ENCODE data around the gene C16orf78. TPM values are rescaled to one million over a fixed set of nuclear protein-coding genes. Genes with fewer than 3 reads are reported as not detected.

C16orf78 gene
- total and polyA plus RNA-seq, 10 donors = not detected

DNA sequence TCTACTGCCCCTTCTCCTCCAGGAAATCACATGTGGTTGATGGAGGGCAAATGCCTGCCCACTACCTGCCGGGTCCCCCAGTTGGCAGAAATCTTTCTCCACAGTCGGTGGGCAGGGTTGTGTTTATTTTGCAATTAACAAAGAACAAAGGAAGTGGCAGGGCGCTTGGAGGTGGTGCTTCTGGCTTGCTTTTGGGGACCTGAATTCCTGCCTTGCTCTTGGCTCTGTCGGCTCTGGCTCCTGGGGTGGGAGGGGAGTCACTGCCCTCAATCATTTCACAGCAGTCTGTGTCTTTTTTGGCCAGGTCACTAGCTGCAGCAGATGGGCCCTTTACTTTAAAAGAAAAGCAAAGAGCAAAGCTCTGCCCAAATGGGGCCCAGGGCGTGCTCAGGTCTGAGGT lies 69.2 kb downstream of the C16orf78 start:
- H3K4me1 ChIP-seq = peaks cover 0 to 40% (median 22%) of the 10 kb centered on the region in 6 donors
- TF ChIP-seq POLR2A (IDR thresholded peaks at IDR 0.05) (no peak), POLR2AphosphoS5 (IDR thresholded peaks at IDR 0.05) (no peak)
- TF ChIP-seq, protein P1, sequence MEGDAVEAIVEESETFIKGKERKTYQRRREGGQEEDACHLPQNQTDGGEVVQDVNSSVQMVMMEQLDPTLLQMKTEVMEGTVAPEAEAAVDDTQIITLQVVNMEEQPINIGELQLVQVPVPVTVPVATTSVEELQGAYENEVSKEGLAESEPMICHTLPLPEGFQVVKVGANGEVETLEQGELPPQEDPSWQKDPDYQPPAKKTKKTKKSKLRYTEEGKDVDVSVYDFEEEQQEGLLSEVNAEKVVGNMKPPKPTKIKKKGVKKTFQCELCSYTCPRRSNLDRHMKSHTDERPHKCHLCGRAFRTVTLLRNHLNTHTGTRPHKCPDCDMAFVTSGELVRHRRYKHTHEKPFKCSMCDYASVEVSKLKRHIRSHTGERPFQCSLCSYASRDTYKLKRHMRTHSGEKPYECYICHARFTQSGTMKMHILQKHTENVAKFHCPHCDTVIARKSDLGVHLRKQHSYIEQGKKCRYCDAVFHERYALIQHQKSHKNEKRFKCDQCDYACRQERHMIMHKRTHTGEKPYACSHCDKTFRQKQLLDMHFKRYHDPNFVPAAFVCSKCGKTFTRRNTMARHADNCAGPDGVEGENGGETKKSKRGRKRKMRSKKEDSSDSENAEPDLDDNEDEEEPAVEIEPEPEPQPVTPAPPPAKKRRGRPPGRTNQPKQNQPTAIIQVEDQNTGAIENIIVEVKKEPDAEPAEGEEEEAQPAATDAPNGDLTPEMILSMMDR (IDR thresholded peaks at IDR 0.05 in 8 of 11, conservative IDR thresholded peaks at IDR 0.05 in 3 of 11) = no peak
- no peak overlapping the region for H3K27ac ChIP-seq
- DNase-seq = peak; percentile 57
- intact Hi-C loops (cut with DNase I; ENCODE audit: low total_unique reads) = no loop called here
- 36 to 48% (median 38%) methylated on average over 5 of the region's 5 CpGs for WGBS, 5 donors
- no peaks in the 10 kb centered on the region for H3K27me3 ChIP-seq (replicated peaks in 1 of 7)
- no peak overlapping the region for H3K4me3 ChIP-seq
- no peaks in the 10 kb centered on the region for H3K9me3 ChIP-seq
- no peaks in the 10 kb centered on the region for H3K36me3 ChIP-seq

DNA sequence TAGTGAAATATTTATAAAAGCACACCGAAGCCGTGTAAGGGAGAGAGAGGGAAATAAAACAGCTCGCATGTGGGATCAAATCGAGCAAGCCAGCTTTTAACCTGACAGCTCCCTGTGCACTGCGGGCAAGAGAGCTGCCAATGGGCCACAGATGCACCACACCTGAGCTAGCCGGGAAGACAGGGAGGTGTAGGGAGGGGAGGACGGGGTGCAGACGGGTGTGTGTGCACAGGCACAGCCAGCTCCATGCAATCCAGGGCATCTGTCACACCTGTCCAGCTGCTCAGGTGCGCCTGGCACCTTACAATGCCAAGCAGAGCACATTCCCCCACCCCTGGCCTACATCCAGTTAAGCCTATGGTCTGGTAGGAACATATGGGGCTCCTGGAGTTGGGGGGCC lies 70.0 kb downstream of the C16orf78 start:
- H3K4me1 ChIP-seq = peaks cover 0 to 40% (median 22%) of the 10 kb centered on the region in 6 donors
- peak; percentile 65 for DNase-seq
- no peaks in the 10 kb centered on the region for H3K36me3 ChIP-seq
- no peaks in the 10 kb centered on the region for H3K27me3 ChIP-seq (replicated peaks in 1 of 7)
- no peak overlapping the region for H3K4me3 ChIP-seq
- WGBS, 5 donors = 85 to 95% (median 91%) methylated on average over 9 of the region's 9 CpGs
- no peaks in the 10 kb centered on the region for H3K9me3 ChIP-seq
- intact Hi-C loops (cut with DNase I; ENCODE audit: low total_unique reads) = no loop called here
- H3K27ac ChIP-seq = no peak overlapping the region
- TF ChIP-seq POLR2AphosphoS5 (IDR thresholded peaks at IDR 0.05) = no peak
- TF ChIP-seq POLR2A (IDR thresholded peaks at IDR 0.05) = no peak
- TF ChIP-seq, protein P1 (IDR thresholded peaks at IDR 0.05 in 8 of 11, conservative IDR thresholded peaks at IDR 0.05 in 3 of 11) = no peak

DNA sequence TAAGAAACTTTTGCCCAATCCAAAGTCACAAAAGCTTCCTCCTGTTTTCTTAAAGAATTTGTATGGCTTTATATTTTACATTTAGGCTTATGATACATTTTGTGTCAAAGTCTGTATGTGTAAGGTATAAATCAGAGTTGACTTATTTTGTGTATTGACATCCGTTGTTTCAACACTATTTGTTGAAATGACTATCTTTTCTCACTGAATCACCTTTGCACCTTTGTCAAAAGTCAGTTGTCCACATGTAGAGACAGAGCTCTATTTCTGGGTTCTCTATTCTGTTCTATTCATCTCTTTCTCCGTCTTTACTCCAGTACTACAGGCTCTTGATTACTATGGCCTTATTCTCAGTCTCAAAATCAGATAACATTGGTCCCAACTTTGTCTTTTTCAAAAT lies 73.2 kb downstream of the C16orf78 start:
- DNase-seq = no peak
- Histone ChIP-seq H3K4me1 (peaks cover 0 to 15% (median 7%) of the 10 kb centered on the region in 6 donors), H3K27me3 (replicated peaks in 1 of 7) (no peaks in the 10 kb centered on the region), H3K9me3 (no peaks in the 10 kb centered on the region), H3K27ac (no peak overlapping the region), H3K4me3 (no peak overlapping the region), H3K36me3 (no peaks in the 10 kb centered on the region)
- WGBS, 5 donors = 88 to 99% (median 92%) methylated on average over 2 of the region's 2 CpGs
- TF ChIP-seq, protein P1 (IDR thresholded peaks at IDR 0.05 in 8 of 11, conservative IDR thresholded peaks at IDR 0.05 in 3 of 11) = no peak
- no peak for TF ChIP-seq POLR2AphosphoS5 (IDR thresholded peaks at IDR 0.05)
- TF ChIP-seq POLR2A (IDR thresholded peaks at IDR 0.05) = no peak
- intact Hi-C loops (cut with DNase I; ENCODE audit: low total_unique reads) = no loop called here

Other genes with a start within 250 kb of the C16orf78 start
- not detected for gene CBLN1, start 92.0 kb upstream of the C16orf78 start, total RNA-seq
- gene CBLN1, start 92.0 kb upstream of the C16orf78 start, polyA plus RNA-seq = under 1 TPM in 2 of 3 donors, not detected in 1; 0.02 to 0.03 TPM

Measured in spleen (tissue), 11 donors.